ENCODE measurements around the gene HTRA1.

The HTRA1 gene

DNA sequence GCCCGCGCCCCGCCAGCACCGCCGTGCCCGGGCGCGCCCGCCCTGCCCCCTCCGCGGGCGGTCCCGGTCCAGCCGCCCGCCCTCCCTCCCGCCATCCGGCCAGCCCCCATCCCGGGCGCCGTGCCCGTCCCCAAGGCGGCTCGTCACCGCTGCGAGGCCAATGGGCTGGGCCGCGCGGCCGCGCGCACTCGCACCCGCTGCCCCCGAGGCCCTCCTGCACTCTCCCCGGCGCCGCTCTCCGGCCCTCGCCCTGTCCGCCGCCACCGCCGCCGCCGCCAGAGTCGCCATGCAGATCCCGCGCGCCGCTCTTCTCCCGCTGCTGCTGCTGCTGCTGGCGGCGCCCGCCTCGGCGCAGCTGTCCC is at the start of gene HTRA1:
HTRA1 (plus strand) TSS at position 187 of the 362 bp plus-strand sequence; CDS start at position 287, 100 bp downstream.
- DNase-seq: peak in 1 of 2 experiments; percentile 9

DNA sequence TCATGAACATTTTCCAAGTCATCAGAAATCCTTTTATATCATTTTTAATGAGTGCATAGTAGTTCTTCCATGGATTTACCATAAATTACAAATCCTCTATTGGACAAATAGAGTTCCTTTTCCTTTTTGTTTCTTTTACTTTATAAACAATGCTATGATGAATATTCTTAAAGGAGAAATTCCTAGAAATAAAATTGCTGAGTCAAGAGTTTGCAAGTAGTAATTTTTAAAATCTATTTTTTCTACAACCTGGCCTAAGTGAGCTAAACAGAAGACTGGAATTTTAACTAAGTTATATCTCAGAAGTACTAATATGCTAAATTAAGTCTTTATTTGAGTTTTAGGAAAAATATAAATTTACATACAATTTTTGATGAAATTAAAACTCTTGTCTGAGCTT is 48.0 kb upstream of the HTRA1 start:
- no peak for DNase-seq

DNA sequence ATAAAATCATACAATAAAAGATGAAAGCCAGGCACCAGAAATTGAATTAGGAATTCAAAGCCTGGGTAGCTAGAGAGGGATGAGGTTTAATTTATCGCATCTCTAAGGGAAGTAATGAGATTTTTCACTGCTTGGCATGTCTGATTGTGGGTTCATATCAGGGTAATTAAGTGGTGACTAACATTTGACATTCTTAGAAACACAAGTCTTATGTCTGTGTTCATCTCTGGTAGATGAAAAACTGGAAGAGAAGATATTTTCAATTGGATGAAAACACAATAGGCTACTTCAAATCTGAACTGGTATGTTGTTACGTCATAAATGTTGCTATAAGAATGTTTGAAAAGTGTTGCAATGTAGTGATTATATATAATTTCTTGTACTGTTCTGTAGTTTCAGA is 43.7 kb upstream of the HTRA1 start:
- DNase-seq: no peak

DNA sequence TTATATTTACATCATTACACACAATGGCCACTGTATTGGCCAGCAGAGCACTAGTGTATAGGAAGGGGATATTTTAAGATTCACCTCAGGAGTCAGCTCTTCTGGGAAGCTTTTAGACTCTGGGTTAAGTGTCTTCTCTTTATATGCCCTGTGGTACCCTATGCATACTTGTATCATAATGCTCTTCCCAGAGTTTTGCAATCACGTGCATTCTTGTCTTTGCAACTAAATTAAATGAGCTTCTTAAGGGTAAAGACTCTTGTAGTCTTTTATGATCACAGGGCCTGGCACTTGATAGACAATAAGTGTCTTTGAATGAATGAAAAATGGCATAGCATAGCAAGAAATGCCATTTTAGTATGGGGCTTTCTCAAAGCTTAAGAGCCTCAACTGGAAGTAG is 42.3 kb upstream of the HTRA1 start:
- no peak for DNase-seq

DNA sequence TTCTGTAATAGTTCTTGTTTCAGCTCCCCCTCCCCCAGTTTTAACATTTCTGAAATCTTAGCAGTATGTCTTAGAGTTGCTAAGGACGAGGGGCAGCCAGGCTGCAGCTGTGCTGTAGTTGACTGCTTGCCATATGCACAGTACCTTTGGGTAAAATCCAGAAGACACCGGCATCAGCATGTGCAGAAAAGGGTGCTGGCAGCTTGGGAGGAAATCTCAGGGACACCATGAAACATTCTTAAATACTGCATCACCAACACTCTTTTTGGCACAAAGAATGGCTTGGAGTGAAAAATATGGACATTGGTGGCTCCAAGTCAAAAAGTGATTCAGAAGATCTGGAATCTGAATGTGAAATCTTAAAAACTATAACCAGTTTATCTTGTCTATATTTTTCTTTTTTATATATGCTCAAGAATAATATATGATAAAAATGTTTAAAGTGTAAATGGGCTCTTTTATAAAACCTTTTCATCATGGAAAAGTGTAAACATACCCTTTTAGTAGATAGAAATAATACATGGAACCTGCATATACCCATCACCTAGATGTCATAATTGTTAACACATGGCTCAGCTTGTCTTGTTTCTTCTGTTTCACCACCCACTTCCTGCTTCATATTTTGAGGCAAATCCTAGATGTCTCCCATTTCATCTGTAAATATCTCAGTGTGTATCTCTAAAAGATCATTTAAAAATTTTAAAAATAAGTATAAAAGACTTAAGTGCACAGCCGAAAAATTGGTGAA is 41.3 kb upstream of the HTRA1 start:
- no peak for DNase-seq

DNA sequence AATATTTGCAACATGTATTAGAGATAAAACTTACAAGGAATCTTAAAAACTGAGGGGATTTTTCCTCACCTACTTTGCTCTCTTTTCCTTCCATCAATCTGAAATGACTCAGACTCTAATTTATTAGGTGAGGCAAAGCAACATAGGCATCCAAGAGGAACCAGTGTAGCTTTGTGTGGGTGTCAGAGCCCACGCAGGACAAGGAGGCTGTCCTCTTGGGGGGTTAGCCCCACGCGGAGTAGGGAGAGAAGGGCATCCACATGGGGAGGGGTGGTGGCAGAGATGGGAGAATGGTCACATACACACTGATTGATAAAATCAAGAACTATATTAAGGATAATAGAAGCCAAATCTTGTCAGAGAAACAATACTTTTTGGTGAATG is 40.7 kb upstream of the HTRA1 start:
- DNase-seq: no peak

DNA sequence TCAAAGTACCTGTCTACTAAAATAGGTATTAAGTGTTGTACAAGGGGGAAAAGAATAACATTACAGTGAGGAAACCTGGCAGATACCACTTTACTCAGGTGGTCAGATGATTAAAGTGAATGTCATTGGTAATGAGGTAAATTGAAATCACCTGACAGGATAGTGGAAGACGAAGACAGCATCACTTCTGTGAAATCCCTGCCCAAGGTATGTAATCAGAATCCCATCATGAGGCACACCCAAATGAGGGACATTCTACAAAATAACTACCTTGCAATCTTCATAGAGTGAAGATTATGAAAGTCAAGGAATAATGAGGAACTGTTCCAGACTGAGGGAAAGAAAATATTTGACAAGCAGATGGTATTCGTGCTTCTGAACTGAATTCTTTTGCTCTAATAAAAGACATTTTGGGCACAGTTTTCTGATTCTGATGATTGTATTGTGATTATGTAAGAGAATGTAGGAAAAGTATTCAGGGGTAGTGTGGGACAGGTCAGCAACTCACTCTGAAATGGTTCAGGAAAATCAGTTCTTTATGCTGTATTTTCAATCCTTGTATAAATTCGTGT is 40.2 kb upstream of the HTRA1 start:
- no peak for DNase-seq

DNA sequence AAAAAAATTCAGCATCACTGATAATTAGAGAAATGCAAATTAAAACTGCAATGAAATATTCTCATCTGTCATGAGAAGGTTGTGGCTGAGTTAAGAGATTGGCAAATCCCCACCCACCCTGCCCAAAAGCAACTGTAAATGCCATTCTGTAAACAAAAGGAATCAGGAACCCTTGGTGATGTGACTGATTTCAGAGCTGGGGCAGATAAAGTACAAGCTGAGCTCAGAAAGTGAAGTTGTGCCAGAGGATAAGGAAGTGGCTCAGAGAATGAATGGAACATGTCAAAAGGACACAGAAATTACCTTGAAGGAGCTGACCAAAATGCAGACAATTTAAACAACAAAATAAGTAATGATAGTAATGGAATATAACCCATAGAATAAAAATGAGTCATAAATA is 39.6 kb upstream of the HTRA1 start:
- no peak for DNase-seq

DNA sequence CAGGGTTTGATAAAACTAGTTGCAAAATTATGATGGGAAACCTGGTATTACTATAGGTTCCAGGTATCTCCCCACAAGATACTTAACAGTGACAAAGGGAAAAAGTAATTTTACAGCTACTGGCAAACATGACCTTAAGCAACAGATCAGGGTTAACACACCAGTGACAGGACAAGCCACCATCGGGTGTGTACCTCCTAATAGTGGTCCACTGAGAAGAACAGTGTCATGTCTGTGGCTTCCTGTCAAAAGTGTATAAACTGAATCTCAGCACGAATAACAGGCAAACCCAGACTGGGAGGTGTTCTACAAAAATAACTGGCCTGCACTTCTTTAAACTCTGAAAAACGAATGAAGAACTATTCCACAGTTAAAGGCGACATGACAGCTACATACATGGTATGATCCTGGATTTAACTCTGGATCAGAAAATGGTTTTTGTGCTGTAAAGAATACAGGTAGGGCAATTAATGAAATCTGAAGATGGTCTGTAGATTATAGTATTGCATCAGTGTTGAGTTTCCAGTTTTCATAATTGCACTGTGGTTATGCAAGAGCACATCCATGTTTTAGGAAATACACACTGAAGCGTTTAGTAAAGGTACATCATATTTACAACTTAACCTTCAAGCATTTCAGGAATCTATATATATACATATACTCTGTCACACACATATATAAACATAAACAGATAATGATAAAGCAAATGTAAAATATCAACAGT is 38.9 kb upstream of the HTRA1 start:
- no peak for DNase-seq

DNA sequence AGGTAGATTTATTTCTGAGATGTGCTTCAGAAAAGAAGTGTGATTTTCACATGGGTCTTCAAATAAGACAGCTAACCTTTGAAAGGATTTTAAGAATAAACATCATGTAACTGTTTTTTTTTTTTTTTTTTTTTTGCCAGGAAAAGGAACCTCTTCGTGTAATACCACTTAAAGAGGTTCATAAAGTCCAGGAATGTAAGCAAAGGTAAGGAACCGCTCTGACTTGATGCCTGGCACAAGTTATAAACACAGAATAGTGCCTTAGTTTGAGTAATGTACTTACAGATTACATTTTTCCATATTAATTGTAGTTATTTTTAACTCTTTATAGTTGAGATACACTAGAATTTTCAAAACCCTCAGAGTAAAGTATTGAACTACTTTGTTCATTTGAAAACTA is 37.3 kb upstream of the HTRA1 start:
- no peak for DNase-seq

DNA sequence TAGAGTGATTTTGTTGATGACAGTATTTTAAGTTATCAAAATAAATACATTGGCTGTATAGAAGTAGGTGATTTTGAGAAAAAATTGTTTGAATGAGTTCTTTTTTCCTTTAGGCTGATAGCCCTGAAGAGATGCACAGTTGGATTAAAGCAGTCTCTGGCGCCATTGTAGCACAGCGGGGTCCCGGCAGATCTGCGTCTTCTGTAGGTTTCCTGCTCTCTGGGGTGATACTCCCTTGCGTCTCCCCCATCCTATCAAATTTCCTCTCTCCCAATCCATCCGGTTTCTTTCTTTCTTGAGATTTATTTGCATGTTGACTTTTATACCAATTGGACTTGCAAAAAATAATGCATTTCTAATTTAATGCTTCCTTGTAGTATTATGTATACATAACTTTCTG is 34.5 kb upstream of the HTRA1 start:
- no peak for DNase-seq

DNA sequence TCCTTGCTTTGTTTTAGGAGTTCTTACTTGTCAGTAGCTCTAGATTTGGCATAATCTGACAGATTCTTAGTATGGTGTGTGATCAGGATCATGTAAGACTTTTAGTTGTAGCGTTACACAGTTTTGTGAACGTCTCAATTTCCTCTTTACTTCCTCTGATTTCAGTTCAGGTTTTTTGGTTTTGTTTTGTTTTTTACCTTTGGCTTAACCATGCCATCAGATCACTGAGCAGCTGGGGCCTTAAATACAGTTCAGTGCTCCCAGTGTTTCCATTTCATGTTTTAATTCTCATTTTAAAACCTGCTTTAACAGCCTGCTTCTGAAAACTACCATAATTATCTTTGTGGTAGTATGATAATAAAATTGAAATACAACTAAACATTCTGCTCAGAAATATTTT is 34.1 kb upstream of the HTRA1 start:
- no peak for DNase-seq

DNA sequence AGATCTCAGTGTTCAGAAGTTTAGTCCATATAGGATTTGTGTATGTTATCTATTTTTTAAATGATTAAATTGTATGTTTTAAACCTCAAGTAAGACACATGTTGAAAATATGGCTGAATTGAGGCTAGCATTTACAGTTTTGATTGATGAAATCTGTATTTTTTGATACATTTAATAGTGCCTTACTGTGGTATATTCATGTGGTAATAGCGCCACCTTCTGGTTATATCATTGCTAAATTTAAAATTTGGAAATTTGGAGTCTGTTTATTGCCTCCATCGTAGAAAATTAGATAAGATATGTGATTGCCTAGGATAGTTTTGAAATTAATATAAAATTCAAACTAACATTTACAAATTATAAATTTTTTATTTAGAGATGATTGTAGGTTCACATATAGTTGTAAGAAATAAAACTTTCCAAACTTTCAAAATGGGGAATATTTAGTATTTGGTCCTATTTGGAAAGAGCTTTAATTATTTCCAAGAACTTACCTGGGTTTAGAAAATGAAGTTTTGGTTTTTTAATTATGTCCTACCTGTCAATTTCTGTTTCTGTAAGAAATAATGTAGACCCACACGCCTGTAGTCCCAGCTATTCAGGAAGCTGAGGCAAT is 26.0 kb upstream of the HTRA1 start:
- DNase-seq: peak in 1 of 2 experiments; percentile 13

DNA sequence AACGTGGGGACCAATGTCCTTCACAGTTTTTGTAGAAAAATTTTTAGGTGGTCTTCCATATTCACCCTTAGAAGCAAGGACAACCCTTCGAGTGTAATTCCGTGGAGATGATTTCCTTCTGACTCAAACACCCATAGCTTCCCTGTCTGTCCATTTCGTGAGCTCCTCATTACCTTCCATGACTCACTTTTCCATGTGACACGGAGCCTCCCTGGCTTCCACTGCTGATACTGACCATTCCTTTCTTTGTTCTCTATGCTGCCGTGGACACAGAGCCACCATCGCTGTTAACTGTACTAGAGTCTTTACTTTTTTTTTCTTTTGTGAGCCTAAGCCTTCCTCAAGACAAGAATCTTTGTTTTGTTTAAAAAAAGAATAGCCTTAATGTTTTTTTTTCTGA is 19.4 kb upstream of the HTRA1 start:
- no peak for DNase-seq

DNA sequence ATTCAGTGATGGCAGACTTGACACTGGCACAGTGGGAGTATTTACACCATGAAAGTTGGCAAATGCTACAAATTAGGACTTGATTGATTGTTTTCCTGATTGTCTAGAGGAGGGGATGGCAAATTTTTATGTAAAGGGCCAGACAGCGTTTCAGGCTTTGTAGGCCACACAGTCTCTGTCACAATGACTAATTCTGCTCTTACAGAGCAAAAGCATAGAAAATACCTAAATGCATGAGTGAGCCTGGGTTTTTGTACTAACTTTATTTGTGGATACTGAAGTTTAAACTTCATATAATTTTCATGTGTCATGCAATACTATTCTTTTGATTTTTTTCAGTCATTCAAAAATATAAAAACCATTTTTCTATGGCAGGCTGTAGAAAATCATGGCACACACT is 15.9 kb upstream of the HTRA1 start:
- no peak for DNase-seq

DNA sequence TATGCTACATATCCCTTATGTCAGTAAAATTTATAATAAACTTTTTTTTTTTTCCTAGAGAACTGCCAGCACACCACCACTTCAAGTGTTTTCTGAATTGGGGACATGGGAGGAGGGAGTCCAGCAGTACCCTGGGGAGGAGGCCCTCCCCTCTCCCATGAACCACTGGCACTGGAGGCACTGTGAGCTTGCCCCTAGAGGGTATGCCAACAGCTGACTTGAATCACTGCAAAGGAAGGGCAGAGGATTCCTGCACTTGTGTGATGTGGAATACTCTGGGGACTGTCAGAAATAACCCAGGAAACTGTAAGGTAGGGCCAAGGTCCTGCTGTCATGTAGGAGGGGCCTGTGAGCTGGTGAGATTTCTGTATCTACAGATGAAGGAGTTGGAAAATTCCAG is 15.4 kb upstream of the HTRA1 start:
- no peak for DNase-seq

DNA sequence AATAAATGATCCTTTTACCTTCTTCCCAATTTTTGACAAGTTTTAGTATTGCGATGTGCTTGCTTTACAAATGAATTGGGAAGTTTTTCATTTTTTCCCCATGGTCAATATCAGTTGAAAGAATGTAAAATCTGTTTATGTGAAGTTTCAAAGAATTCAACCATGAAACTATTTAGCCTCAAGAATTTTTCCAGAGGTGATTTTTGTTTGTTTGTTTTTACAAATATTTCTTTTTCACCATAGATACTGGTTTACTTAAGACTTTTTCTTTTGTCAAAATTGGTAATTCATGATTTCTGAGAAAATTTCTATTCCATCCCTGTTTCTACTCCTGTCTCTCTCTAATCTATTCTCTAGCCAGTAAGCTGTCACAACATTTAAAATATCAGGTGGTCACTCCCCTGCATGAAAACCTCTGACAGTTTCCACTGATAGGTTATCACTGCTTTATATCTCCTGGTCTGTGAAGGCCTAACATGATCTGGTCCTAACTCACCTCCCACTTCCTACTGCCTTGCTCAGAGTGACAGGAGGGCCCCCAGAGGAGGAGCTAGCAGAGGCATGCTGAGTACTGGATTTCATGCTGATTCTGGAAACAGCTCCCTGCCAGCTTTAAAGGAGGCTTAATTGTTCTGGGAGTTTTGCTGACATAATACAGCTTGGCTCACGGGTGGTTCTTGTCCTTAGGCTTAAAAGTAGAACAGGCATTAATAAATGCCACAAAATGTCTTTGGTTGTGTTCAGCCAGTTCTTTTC is 14.5 kb upstream of the HTRA1 start:
- no peak for DNase-seq

DNA sequence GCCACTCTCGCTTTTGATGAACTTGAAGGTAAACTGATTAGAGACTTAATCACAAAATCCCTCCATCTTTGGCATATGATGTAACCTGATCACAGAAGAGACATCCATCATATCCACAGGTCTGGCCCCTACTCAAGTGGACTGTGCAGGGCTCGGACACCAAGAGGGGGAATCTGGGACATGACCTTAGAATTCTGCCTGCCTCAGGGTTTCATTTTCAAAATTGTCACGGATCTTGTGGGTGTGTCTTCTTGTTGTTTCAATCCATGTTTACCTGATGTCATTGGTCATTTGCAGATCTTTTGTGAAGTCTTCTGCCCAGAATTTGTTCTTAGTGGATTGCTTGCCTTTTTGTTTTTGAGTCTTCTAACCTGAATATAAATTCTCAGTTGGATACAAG is 12.8 kb upstream of the HTRA1 start:
- DNase-seq: no peak

DNA sequence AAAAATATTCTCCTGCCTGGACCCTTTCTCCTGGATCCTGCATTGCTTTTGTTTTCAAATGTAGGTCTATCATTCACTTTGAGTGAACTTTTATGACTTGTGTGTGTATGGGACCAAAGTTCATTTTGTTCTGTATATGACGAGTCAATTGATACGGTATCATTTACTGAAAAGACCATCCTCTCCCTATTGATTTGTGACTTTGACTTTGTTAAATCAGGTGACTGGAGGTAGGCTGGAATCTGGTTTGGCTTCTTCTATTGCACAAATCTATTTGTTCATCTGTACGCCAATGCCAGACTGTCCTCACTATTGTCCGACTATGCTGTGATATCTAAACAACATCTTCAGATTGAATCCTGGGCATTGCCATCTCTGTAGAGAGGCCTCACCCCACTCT is 12.2 kb upstream of the HTRA1 start:
- DNase-seq: no peak

DNA sequence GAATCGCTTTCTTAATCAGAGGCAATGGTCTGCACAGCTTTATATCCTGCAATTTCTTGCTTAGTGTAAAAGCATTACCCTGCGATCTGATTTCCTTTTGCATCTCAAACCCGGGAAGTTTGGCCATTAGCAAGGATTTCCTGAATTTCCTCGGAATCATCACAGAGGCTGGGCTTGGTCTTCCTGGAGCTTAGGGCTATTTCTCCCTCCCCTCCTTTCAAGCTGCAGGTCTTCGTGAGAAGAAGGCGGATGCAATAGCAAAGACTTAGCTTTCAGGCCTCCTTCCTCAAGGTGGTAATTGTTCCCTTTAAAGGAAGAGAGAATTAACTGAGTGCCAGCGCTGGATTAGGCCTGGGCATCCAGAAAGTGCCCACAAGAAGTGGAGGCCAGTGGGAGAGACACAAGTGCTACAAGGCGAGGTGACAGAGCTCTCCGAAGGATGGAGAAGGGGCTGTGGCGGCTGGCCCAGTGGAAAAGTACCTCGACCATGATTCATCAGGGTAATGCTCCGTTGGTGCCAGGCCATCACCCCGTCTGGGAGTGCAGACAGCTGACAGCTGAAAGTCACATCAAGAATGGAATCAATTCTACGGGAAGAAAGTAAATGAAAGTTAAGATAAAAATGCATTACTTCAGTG is 10.9 kb upstream of the HTRA1 start:
- DNase-seq: no peak

DNA sequence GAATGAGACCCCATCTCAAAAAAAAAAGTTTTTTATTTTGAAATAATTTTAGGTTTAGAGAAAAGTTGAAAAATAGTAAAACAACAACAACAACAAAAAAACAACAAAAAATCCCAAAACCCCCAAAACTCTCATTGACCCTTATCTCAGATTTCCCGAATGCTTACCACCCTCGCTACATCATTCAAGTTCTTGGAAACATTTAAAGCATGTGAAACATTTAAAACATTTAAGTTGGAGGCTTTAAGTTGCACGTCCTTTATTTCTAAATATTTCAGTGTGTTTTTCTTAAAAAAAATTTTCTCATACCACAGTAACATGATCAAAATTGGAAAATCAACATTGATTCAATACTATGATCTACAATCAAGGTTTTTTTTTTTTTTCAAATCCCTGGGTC is 7.3 kb upstream of the HTRA1 start:
- DNase-seq: no peak

DNA sequence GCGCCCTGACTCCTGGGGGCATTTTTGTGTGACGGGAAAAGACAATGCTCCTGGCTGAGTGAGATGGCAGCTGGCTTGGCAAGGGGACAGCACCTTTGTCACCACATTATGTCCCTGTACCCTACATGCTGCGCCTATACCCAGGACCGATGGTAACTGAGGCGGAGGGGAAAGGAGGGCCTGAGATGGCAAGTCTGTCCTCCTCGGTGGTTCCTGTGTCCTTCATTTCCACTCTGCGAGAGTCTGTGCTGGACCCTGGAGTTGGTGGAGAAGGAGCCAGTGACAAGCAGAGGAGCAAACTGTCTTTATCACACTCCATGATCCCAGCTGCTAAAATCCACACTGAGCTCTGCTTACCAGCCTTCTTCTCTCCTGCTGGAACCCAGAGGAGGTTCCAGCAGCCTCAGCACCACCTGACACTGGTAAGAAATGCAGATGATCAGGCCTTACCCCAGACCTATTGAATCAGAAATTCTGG is 6.7 kb upstream of the HTRA1 start, which contains the start of gene ARMS2:
ARMS2 (plus strand) TSS at position 51 of the 478 bp plus-strand sequence; CDS start at position 126, 75 bp downstream.
- no peak for DNase-seq

Data from NCI-H524 (cell line).